ENCODE data around the gene SECTM1. TPM values are rescaled to one million over a fixed set of nuclear protein-coding genes. Genes with fewer than 3 reads are reported as not detected.
A peak's percentile ranks its signal among the peaks of the same experiment; 100 is the strongest.

SECTM1 gene
- total RNA-seq, 6 experiments from 2014 or later, result 1.7 to 3.9 (median 2.8) TPM

DNA sequence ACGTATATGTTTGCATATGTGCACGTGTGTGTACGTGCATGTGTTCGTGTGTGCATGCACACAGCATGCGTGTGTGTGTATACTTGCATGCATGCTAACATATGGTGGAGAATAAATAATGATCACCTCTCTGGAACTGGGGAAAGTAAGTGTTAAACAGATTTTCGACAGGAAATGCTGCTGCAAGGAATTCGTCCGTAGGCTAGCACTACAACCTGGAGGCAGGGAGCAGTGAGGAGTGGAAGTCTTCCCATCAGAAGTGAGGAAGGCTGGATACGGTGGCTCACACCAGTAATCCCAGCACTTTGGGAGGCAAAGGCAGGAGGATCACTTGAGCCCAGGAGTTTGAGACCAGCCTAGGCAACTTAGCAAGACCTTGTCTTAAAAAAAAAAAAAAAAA lies 55.3 kb downstream of the SECTM1 start:
- TF ChIP-seq, protein P1, sequence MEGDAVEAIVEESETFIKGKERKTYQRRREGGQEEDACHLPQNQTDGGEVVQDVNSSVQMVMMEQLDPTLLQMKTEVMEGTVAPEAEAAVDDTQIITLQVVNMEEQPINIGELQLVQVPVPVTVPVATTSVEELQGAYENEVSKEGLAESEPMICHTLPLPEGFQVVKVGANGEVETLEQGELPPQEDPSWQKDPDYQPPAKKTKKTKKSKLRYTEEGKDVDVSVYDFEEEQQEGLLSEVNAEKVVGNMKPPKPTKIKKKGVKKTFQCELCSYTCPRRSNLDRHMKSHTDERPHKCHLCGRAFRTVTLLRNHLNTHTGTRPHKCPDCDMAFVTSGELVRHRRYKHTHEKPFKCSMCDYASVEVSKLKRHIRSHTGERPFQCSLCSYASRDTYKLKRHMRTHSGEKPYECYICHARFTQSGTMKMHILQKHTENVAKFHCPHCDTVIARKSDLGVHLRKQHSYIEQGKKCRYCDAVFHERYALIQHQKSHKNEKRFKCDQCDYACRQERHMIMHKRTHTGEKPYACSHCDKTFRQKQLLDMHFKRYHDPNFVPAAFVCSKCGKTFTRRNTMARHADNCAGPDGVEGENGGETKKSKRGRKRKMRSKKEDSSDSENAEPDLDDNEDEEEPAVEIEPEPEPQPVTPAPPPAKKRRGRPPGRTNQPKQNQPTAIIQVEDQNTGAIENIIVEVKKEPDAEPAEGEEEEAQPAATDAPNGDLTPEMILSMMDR (IDR thresholded peaks at IDR 0.05), result no peak
- Mint-ChIP-seq H3K4me3 (no peak overlapping the region), H3K27ac (no peak overlapping the region), H3K4me1 (ENCODE audit: low read depth) (peaks cover 14% of the 10 kb centered on the region), H3K27me3 (ENCODE audit: insufficient read depth) (peaks cover 4% of the 10 kb centered on the region; the same call in 1 of the 2 replicates), H3K36me3 (ENCODE audit: low read depth) (no peaks in the 10 kb centered on the region), H3K9me3 (no peaks in the 10 kb centered on the region)
- no peak for DNase-seq

DNA sequence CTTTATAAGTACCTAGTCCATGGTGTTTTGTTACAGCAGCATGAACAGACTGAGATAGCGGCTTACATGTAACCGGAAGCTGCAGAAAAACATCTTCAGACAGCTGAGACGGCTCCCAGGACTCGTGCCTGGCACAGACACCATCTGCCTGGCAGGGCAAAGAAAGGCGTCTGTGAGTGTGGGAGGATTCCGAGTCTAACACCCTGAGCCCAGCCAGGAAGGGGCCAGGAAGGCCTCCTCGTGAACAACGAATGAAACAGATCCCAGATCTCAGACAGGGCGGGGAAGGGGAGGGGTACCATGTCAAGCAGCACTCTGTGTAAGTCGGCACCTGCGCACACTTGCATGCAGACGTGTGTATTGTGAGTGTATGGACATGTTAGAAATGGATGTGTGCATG lies 55.7 kb downstream of the SECTM1 start:
- TF ChIP-seq, protein P1 (IDR thresholded peaks at IDR 0.05), result no peak
- DNase-seq, result no peak
- Mint-ChIP-seq H3K9me3 (no peaks in the 10 kb centered on the region), H3K27ac (no peak overlapping the region), H3K4me1 (ENCODE audit: low read depth) (peaks cover 10% of the 10 kb centered on the region), H3K27me3 (ENCODE audit: insufficient read depth) (peaks cover 4% of the 10 kb centered on the region; the same call in 1 of the 2 replicates), H3K4me3 (no peak overlapping the region), H3K36me3 (ENCODE audit: low read depth) (no peaks in the 10 kb centered on the region)

DNA sequence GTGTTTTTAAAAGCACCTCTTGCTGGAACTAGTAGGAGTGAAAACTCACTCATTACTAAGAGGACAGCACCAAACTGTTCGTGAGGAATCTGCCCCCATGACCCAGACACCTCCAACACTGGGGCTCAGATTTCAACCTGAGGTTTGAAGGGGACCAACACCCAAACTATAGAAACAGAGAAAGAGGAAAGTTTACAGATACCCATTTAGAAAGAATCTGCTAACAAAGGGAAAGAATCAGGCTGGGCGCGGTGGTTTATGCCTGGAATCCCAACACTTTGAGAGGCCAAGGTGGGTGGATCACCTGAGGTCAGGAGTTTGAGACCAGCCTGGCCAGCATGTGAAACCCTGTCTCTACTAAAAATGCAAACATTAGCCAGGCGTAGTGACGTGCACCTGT lies 56.6 kb downstream of the SECTM1 start:
- H3K4me3 Mint-ChIP-seq, result no peak overlapping the region
- TF ChIP-seq, protein P1 (IDR thresholded peaks at IDR 0.05), result no peak
- H3K27me3 Mint-ChIP-seq (ENCODE audit: insufficient read depth), result peaks cover 6% of the 10 kb centered on the region
- H3K36me3 Mint-ChIP-seq (ENCODE audit: low read depth), result peaks cover 7% of the 10 kb centered on the region
- no peak overlapping the region for H3K27ac Mint-ChIP-seq
- DNase-seq, result no peak
- no peaks in the 10 kb centered on the region for H3K9me3 Mint-ChIP-seq
- H3K4me1 Mint-ChIP-seq (ENCODE audit: low read depth), result peaks cover 14% of the 10 kb centered on the region

DNA sequence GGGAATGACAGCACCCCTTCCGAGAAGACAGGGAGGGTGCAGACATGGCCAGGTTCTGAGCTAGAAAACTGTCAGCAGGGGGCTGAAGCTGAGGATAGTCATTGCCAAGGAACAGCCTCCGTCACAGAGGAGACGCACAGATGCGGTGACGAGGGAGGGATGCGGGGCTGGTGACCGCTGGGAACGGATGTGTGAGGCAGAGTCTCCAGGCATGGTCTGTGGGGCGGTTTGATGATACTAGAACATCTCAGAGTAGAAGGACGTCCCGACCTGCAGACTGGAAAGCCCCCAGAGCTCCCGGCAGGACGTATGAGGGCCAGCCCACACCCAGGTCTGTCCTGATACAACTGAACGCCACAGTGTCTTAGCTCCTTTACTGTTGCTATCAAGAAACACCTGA lies 58.2 kb downstream of the SECTM1 start:
- TF ChIP-seq, protein P1 (IDR thresholded peaks at IDR 0.05), result no peak
- H3K27me3 Mint-ChIP-seq (ENCODE audit: insufficient read depth), result peaks cover 6% of the 10 kb centered on the region
- no peak overlapping the region for H3K4me3 Mint-ChIP-seq
- H3K27ac Mint-ChIP-seq, result no peak overlapping the region
- H3K36me3 Mint-ChIP-seq (ENCODE audit: low read depth), result peaks cover 20% of the 10 kb centered on the region
- no peak for DNase-seq
- peaks cover 20% of the 10 kb centered on the region for H3K4me1 Mint-ChIP-seq (ENCODE audit: low read depth)
- H3K9me3 Mint-ChIP-seq, result no peaks in the 10 kb centered on the region

DNA sequence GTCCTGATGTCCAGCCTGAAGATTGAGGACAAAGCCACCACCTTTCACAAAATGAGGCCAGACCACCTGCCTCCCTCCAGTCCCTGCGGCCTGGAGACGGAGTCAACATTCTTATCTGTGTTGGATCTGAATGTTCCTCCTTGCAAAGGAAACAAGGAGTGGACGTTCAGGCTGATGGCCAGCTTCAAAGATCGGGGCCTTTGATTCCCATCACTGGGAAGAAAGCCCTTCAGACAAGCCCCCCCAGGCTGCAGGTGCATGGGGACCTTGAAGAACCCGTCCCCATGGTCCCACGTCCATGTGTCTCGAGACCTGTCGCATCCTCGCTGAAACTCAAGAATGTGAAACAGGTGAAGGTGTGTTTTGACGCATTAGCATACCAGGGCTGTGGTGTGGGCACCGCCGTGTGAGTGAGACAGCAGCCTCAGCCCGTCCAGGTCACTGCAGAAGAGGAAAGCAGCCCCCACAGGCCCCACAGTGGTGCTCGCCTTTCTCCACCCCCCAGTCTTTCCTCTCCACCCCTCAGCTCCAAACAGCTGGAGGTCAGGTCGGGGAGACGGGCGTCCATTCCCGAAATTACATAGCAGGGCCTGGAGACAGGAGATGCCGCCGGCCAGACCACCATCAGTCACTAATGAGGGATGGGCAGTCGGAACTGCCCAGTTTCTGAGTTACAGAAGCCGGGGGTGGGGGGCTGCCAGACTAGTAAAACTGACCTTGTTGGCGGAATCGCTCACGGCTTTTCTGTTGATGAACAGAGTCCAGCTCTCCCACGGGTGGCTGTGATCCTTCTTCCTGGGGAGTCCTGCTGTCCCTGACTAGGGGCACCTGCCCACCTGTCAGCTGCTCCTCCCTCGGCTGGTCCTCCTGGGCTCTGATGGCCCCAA lies 59.2 kb downstream of the SECTM1 start:
- H3K4me1 Mint-ChIP-seq (ENCODE audit: low read depth), result peaks cover 30% of the 10 kb centered on the region
- no peak overlapping the region; the same call in 1 of the 2 replicates for H3K27ac Mint-ChIP-seq
- peaks cover 6% of the 10 kb centered on the region for H3K27me3 Mint-ChIP-seq (ENCODE audit: insufficient read depth)
- TF ChIP-seq, protein P1 (IDR thresholded peaks at IDR 0.05), result no peak
- H3K36me3 Mint-ChIP-seq (ENCODE audit: low read depth), result peaks cover 28% of the 10 kb centered on the region
- peak overlapping the region; percentile 87 for H3K4me3 Mint-ChIP-seq
- DNase-seq, result no peak
- no peaks in the 10 kb centered on the region for H3K9me3 Mint-ChIP-seq
